Heart left ventricle (tissue), 16 donors: ENCODE measurements around the gene ABCA12. TPM values are rescaled to one million over a fixed set of nuclear protein-coding genes. Genes with fewer than 3 reads are reported as not detected.

Experiments
- ATAC-seq, 4 donors: fragments of 200-7000 bp; cut with Tn5 transposase; one replicate each; pipeline ENCODE4 v1.9.1; 2020 to 2022; ENCODE audit warnings: moderate library complexity in 4 of 4, mild to moderate bottlenecking in 3 of 4, moderate number of reproducible peaks in 1 of 4
- DNase-seq, 5 donors: peaks; one replicate each; pipeline ENCODE4 v3.0.0-alpha.2; 2020
- H3K27ac ChIP-seq, 12 donors: fragments of 200-600 bp; sonication (generic) in 4 of 12; one replicate each; pipeline versions ENCODE4 v1.5.0 to v1.8.0; 2016 to 2022; ENCODE audit warnings: mild to moderate bottlenecking in 2 of 12
- H3K27me3 ChIP-seq, 9 donors: fragments of 200-600 bp; sonication (generic) in 2 of 9; one replicate each; pipeline versions ENCODE4 v1.5.1 to v1.8.0; 2016 to 2022; ENCODE audit warnings: mild to moderate bottlenecking in 3 of 9
- H3K36me3 ChIP-seq, 9 donors: fragments of 200-600 bp; sonication (generic) in 2 of 9; one replicate each; pipeline versions ENCODE4 v1.5.0 to v1.8.0; 2018 to 2022; ENCODE audit warnings: mild to moderate bottlenecking in 2 of 9
- H3K4me1 ChIP-seq, 12 donors: fragments of 200-600 bp; sonication (generic) in 4 of 12; one replicate each; pipeline versions ENCODE4 v1.5.0 to v1.8.0; 2016 to 2022; ENCODE audit warnings: mild to moderate bottlenecking in 3 of 12
- H3K4me3 ChIP-seq, 12 donors: fragments of 200-600 bp; sonication (generic) in 4 of 12; one replicate each; pipeline versions ENCODE4 v1.5.0 to v1.8.0; 2017 to 2022; ENCODE audit warnings: mild to moderate bottlenecking in 9 of 12, moderate library complexity in 4 of 12
- H3K9me3 ChIP-seq, 12 donors: fragments of 200-600 bp; sonication (generic) in 4 of 12; one replicate each; pipeline versions ENCODE4 v1.5.0 to v1.8.0; 2016 to 2022; ENCODE audit warnings: mild to moderate bottlenecking in 1 of 12
- POLR2A ChIP-seq, 2 donors: fragments of 450-650 bp; IDR thresholded peaks; one replicate each; pipeline ENCODE4 v1.6.1; 2017; ENCODE audit warnings: antibody characterized with exemption in 2 of 2, mild to moderate bottlenecking in 2 of 2, moderate library complexity in 2 of 2
- WGBS, 4 donors: extraction: QIAGEN DNeasy Blood & Tissue Kit in 2 of 4; methylation state at CpG; one replicate each; pipeline versions ENCODE4 v1.1.5 to v1.1.7; 2013 to 2018; 5-methylcytosine and 5-hydroxymethylcytosine counted together
- intact Hi-C, 10 donors: fragments of 100-400 bp; cut with DNase I; formaldehyde crosslinking; loops; one replicate each; pipeline versions ENCODE4 v1.11.1 to v1.14.2; 2022
- polyA plus RNA-seq, 2 donors: library from polyadenylated mRNA; stranded (reverse); fragments of 200-250 nt; gene quantifications; one replicate each; pipeline ENCODE4 v1.2.3, GENCODE V29; 2013
- total RNA-seq, 9 donors: library from RNA; depleted of rRNA in 2 of 9; stranded (reverse); fragments of >200 nt in 2 of 9; fragmentation: NEBNext Ultra II Directional in 3 of 9; extraction: Animal tissue kit (Norgen Biotek cat#: 25700) in 3 of 9; gene quantifications; one replicate each; pipeline versions ENCODE4 v1.1.0 to v1.2.4, GENCODE V29; 2016 to 2023
- TF ChIP-seq, protein P1 (sequence below), 12 donors: fragments of 200-600 bp; sonication (generic) in 4 of 12; IDR thresholded peaks; one replicate each; pipeline versions ENCODE4 v1.5.0 to v1.8.0; 2018 to 2022; ENCODE audit warnings: antibody characterized with exemption in 12 of 12, mild to moderate bottlenecking in 5 of 12
- donor health status: ischemic (EF 13 %, LVEDD 7.1; RV severe dilation, severe dysfunction).
- donor health status: healthy with polysubstance abuse.
- donor health status: DM: no; HTN: yes; CAD: no.
- donor health status: DM: no; HTN: no; CAD: no.
- donor health status: ischemic (EF 25% LVEDD 6.9; RV normal size, moderate dysfunction).
- donor health status: ischemic (EF 25% LVEDD 5.7; RV mildly dilated, moderate dysfunction).
- donor health status: healthy.
- donor health status: DM: yes; HTN: yes; CAD: no.
- donor health status: ischemic (EF 35%, LVEDD 5.7; RV mildly dilated, moderate dysfunction).
- donor health status: nonischemic (EF 11% LVEDD 7.7; RV severe dilation, severe dysfunction).
- donor health status: DM: yes; HTN: yes; CAD: no.
- donor health status: PGD.
- donor health status: ischemic (EF 29% LVEDD 5.4; RV normal size, mild dysfunction).
- donor health status: nonischemic (EF 23%, LVEDD 6.1; RV moderate dilation, normal function).

ABCA12 gene
- total and polyA plus RNA-seq, 11 donors: 0.02 TPM; not detected in 10

DNA sequence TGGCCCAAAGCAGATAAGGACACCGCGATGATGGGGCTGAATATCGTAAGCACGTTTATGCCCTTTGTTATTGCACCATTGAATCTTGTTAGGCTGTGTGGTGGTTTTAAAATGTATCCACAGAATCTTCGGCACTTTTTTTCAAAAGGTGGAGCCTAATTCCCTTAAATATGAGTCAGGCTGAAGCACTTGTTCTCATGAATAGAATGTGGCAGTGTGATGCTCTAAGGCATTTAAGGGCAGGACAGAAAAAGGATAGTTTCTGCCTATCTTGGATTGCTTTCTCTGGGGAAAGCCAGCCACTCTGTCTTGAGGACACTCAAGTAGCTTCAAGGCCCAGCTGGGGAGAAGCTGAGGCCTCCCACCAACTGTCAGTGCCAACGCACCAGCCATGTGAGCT, 39.6 kb downstream of the ABCA12 start:
- Histone ChIP-seq H3K27ac (no peak overlapping the region), H3K4me1 (no peaks in the 10 kb centered on the region), H3K4me3 (no peak overlapping the region), H3K36me3 (no peaks in the 10 kb centered on the region), H3K27me3 (no peaks in the 10 kb centered on the region), H3K9me3 (no peaks in the 10 kb centered on the region)
- ATAC-seq (no peak), DNase-seq (no peak)
- 88 to 91% (median 90%) methylated on average over 6 of the region's 6 CpGs for WGBS, 4 donors
- intact Hi-C loops: no loop called here
- TF ChIP-seq, protein P1, sequence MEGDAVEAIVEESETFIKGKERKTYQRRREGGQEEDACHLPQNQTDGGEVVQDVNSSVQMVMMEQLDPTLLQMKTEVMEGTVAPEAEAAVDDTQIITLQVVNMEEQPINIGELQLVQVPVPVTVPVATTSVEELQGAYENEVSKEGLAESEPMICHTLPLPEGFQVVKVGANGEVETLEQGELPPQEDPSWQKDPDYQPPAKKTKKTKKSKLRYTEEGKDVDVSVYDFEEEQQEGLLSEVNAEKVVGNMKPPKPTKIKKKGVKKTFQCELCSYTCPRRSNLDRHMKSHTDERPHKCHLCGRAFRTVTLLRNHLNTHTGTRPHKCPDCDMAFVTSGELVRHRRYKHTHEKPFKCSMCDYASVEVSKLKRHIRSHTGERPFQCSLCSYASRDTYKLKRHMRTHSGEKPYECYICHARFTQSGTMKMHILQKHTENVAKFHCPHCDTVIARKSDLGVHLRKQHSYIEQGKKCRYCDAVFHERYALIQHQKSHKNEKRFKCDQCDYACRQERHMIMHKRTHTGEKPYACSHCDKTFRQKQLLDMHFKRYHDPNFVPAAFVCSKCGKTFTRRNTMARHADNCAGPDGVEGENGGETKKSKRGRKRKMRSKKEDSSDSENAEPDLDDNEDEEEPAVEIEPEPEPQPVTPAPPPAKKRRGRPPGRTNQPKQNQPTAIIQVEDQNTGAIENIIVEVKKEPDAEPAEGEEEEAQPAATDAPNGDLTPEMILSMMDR (IDR thresholded peaks at IDR 0.05): no peak
- TF ChIP-seq POLR2A (IDR thresholded peaks at IDR 0.05): no peak

DNA sequence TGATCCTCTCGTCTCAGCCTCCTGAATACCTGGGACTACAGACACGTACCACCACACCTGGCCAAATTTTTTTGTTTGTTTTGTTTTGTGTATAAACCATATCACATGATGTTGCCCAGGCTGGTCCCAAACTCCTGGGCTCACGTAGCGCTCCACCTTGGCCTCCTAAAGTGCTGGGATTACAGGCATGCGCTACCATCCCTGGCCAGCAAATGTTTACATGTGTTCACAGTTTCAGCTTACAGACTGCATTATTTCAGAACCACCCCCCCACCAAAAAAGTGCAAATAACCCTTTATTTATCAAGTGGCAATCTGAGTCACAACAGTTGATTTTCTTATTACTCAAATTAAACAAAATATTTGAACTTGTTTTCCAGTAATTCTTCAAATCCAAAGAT, 54.3 kb downstream of the ABCA12 start:
- Histone ChIP-seq H3K9me3 (no peaks in the 10 kb centered on the region), H3K4me1 (no peaks in the 10 kb centered on the region), H3K36me3 (no peaks in the 10 kb centered on the region), H3K27ac (no peak overlapping the region), H3K27me3 (no peaks in the 10 kb centered on the region), H3K4me3 (no peak overlapping the region)
- no peak for DNase-seq
- intact Hi-C loops: no loop called here
- ATAC-seq: no peak
- WGBS, 4 donors: 86 to 95% (median 88%) methylated on average over 5 of the region's 5 CpGs
- TF ChIP-seq POLR2A (IDR thresholded peaks at IDR 0.05): no peak
- TF ChIP-seq, protein P1 (IDR thresholded peaks at IDR 0.05): no peak

DNA sequence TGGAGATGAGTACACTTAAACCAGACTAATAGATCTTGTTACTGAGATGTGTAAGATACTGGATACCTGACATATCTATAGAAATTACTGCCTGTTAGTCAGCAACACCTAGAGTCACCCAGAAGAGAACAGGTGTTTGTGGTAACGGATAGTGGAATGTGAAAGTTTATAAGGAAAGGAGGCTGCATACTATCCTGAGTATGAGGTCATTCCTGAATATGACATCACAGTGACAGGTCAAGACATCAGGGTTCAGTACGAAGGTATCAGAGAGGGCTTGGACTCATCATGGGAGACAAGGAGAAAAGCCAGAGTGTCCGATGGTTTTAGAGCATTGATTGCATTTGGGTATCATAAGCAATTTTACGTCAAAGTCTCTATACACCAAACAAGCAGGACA, 55.3 kb downstream of the ABCA12 start:
- intact Hi-C loops: no loop called here
- 85 to 89% (median 86%) methylated on average over 4 of the region's 4 CpGs for WGBS, 4 donors
- DNase-seq: no peak

DNA sequence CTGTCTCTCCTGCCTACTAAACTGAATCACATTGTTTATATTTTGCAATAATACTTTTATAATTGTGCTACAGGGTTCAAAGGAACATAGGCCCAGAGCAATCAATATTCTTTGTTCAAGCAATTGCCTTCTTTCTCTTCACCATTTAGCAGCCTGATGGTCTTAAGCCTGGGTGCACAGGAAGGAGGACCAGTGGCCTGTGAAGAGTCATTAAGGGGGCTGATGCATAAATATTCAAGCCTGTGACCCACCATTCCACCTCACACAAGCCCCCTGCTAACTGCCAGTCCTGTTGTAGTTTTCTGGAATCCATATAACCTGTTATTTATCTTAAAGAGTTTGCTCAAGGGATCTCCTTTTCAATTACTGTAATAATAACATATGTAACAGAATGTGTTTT, 56.0 kb downstream of the ABCA12 start:
- no peak for ATAC-seq
- intact Hi-C loops: no loop called here
- Histone ChIP-seq H3K4me3 (no peak overlapping the region), H3K27ac (no peak overlapping the region), H3K36me3 (no peaks in the 10 kb centered on the region), H3K27me3 (no peaks in the 10 kb centered on the region), H3K9me3 (no peaks in the 10 kb centered on the region), H3K4me1 (no peaks in the 10 kb centered on the region)
- no peak for DNase-seq
- TF ChIP-seq, protein P1 (IDR thresholded peaks at IDR 0.05): no peak
- TF ChIP-seq POLR2A (IDR thresholded peaks at IDR 0.05): no peak

More for the DNA sequence above, 55.3 kb downstream of the ABCA12 start:
- Histone ChIP-seq H3K36me3 (no peaks in the 10 kb centered on the region), H3K27me3 (no peaks in the 10 kb centered on the region), H3K4me1 (no peaks in the 10 kb centered on the region), H3K9me3 (no peaks in the 10 kb centered on the region), H3K27ac (no peak overlapping the region), H3K4me3 (no peak overlapping the region)
- ATAC-seq: no peak
- TF ChIP-seq, protein P1 (IDR thresholded peaks at IDR 0.05): no peak
- TF ChIP-seq POLR2A (IDR thresholded peaks at IDR 0.05): no peak
